ENCODE measurements around the gene RNF114.
"Not testable (repeated sequence)": the region's sequence is repeated elsewhere in the genome, so short reads cannot be mapped to it uniquely, and the experiment has no call there.

RNF114 gene

DNA sequence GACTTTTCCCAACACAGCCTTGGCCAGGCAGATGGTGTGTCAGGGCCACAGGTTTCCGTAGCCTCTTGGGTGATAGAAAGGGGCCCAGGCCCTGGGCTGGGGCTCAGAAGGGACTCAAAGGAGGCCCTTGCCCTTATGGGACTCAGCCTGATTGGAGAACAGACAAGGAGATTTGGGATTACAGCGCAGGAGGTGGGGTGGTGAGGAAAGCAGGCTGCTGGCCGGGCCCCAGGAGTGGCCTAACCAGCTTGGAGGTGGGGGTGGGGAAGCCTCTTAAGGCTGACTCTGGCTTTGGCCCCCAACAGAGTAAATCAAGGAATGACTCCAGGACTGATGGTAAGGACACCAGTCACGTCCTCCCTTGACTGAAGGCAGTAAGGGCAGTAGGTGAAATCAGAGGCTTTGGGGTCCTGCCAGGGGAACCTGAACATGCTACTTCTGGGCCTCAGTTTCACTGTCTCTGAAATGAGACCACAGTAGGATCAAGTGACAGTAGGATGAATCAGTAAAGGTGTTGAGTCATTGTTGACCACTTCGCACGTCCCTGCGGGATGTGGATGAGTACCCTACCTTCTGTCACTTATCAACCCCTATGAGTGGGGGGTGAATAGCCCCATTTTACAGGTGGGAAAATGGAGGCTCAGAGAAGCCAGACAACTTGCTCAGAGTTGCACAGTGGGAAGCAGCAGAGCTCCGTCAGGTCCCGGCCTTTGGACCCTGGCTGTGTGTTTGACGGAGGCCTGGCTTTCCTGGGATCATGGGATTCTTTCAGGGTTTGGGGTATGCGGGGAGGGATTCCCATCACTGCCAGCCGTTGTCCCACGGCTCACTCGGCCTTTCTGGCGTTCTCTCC is 51.0 kb downstream of the RNF114 start:
- DNase-seq: no peak

DNA sequence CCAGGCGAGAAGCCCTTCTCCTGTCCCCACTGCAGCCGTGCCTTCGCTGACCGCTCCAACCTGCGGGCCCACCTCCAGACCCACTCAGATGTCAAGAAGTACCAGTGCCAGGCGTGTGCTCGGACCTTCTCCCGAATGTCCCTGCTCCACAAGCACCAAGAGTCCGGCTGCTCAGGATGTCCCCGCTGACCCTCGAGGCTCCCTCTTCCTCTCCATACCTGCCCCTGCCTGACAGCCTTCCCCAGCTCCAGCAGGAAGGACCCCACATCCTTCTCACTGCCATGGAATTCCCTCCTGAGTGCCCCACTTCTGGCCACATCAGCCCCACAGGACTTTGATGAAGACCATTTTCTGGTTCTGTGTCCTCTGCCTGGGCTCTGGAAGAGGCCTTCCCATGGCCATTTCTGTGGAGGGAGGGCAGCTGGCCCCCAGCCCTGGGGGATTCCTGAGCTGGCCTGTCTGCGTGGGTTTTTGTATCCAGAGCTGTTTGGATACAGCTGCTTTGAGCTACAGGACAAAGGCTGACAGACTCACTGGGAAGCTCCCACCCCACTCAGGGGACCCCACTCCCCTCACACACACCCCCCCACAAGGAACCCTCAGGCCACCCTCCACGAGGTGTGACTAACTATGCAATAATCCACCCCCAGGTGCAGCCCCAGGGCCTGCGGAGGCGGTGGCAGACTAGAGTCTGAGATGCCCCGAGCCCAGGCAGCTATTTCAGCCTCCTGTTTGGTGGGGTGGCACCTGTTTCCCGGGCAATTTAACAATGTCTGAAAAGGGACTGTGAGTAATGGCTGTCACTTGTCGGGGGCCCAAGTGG is 51.9 kb downstream of the RNF114 start:
- no peak for DNase-seq

DNA sequence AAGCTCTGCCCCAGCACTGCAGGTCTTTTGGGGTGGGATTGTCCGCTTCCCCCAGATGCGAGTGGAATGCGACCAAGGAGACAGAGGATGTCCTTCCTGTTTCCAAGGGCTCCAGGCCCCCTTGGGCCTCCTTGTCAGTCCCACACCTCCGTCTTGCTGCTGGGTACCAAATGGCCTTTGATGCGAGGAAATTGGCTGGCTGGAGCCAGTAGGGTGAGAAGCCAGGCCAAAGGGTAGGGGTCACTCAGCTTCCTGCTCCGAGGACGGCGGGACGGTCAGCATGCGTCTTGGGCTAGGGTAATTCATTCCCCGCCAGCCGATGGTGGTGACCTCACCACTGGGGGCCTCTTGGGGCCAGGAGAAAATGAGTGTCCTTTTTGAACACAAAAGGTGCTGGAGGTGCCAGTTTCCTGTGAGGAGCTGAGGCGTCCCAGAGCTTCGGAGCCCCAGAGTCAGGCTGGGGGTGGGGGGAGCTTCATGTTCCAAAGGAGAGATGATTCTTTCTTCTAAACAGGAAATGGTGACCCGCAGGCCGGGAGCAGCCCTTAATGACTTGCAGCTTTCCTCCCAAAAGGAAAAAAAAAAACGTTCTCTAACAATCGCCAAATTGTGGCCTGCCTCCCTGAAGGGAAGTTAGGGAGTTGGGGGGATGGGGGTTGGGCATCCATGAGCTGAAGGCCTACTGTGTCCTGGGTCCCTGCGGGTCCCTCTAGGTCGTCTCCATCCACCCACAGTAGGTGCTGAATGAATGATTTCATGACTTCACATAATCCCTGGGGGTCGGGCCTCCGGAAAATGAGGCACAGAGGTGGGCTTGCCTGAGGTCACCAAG is 53.3 kb downstream of the RNF114 start:
- no peak for DNase-seq

DNA sequence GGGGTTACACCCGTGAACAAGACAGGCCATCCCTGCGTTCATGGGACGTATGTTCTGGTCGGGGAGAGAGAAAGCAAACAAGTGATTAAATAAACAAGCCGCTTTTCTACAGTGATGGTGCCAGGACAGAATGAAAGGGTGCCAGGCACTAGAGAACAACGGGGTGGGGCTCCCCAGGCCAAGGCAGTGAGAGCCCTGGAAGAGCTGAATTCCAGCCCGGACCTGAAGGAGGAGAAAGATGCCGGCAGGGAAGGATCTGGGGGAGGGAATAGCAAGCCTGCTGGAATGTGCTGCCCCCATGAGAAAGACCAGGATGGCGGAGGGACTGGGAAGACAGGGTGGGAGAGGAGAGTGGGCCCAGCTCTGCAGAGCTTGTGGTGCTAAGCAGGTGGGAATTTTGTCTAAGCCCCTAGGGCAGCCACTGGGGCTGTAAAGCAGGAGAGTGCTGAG is 54.1 kb downstream of the RNF114 start:
- no peak for DNase-seq

DNA sequence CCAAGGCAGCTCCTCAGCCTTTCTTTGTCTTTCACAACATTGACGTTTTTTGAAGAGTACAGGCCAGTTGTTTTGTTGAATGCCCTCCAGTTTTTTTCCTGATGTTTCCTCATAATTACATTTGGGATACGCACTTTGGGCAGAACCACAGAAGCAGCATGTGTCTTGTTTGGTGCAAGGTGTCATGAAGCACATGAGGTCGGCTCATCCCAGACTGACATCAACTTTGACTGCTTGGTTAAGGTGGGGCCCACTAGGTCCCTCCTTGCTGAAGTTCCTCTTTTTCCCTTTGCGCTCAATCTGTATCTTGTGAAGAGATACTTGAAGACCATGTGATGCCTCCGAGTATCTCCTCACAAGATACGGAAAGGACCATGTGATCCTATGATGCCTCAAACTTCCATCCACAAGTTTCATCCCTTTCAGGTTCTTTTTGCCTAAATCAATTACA is 57.1 kb downstream of the RNF114 start:
- DNase-seq: no peak

DNA sequence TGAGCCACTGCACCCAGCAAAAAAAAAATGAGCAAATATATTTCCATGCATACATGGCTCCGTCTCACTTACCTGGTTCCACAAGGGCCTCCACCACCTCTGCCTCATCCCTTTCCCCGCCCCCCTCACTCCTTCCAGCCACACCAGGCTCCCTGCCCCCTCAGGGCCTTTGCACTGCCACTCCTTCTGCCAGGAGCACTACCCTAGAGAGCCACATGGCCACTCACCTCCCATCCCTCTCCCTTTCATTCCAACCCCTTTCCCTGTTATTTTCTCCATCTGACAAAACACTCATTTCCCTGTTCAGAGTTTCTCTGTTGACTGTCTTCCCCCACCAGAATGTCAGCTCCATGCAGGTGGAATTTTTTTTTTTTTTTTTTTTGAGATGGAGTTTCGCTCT is 59.4 kb downstream of the RNF114 start:
- DNase-seq: no peak

DNA sequence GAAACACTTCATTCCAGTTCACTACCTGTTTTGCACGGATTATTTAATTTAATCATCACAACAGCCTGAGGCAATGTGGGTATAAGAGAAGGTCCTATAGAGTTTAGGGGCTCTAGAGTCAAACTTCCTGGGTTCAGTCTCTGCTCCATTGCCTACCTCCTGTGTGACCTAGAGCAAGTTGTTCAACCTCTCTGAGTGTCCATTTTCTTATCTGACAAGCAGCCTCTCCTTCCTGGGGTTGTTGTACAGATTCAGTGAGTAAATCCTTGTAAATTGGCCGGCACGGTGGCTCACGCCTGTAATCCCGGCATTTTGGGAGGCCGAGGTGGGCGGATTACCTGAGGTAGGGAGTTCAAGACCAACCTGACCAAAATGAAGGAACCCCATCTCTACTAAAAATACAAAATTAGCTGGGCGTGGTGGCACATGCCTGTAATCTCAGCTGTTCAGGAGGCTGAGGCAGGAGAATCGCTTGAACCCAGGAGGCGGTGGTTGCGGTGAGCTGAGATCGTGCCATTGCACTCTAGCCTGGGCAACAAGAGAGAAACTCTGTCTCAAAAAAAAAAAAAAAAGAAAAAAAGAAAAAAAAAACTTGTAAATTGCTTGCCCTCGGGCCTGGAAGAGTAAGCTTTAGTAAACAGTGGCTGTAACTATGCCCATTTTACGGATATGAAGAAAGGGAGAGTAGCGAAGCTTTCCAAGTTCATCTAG is 62.4 kb downstream of the RNF114 start:
- DNase-seq: not testable (repeated sequence)

DNA sequence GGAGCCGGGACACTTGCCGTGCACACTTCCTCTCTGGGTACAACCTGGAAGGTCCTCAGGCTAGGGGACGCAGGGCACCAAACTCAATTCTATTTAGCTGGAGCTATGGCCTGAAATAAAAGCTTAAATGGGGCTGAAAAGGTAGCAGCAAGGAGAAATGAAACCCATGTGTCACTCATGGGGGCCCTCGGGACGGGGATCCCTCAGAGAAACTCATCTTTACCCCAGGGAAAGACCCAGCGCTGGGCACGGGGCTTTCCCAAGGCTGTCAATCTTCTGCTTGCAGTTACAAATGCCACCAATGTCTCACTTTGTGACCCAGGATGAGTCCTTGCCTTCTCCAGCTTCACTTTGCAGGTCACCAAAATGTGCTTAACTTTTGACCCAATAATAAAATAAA is 63.1 kb downstream of the RNF114 start:
- no peak for DNase-seq

DNA sequence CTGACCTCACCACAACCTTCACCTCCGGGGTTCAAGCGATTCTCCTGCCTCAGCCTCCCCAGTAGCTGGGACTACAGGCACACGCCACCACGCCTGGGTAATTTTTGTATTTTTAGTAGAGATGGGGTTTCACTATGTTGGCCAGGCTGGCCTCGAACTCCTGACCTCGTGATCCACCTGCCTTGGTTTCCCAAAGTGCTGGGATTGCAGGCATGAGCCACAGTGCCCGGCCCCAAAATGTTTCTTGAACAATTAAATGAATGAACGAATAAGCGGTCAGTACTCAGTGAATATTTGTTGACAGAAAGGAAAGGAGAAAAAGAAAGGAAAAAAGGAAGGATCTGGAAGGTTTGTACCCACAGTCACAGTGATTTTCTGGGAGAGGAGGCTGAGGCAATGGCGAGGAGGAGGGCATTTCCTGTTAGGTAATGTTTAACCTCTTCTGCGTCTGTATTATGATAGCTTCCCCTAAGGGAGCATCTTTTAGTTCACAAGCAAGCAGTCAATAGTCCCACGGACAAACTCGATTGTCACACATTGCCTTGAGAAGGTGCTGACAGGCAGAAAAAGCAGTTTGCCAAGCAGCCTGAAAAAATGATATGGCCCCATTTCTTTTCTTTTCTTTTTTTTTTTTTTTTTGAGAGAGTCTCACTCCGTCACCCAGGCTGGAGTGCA is 64.5 kb downstream of the RNF114 start:
- DNase-seq: not testable (repeated sequence)

DNA sequence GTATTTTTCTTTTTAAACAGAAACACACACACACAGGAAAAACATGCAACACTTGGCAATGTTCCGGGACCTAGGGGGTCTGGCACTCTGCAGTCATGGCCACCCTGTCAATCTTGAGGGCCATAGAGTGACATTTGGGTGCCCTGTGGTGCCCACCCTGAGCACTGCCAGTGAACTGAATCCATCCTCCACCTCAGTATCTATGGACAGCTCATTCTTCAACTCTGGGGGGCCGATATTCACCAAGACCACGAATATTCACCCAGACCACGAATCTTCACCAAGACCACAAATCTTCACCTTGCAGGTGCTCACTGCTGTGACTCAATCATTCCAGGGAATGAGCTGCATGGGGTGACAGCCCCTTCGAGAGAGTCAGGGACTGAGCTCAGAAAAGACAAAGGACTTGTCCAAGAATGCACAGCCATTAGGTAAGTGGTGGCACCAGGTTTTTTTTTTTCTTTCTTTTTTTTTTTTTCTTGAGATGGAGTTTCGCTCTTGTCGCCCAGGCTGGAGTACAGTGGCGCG is 65.7 kb downstream of the RNF114 start:
- no peak for DNase-seq

DNA sequence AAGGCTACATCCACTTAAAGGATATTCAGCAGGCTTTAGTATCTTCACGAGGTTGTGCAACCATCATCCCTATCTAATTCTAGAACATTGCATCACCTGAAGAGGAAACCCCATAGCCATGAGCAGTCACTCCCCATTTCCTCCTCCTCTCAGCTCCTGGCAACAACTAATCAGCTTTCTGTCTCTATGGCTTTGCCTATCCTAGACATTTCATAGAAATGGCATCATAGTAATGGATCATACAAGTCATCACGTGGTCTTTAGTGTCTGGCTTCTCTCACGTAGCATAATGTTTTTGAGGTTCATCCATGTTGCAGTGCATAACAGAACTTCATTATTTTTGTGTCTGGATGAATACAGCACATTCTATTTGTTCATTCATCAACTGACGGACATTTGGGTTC is 67.1 kb downstream of the RNF114 start:
- DNase-seq: no peak

Data from SHP77 treated with DMSO at 0.1 percent for 48 hours (cell line).